Upper lobe of left lung (tissue), 4 donors: ENCODE measurements around the gene ADAM15.

Source experiments
- CTCF ChIP-seq, 6 experiments: fragments of 450-650 bp in 4 of 6; fragments of 200-600 bp in 2 of 6; sonication (generic) in 2 of 6; IDR thresholded peaks; one replicate each; pipeline ENCODE4 v1.5.1; 2016 to 2019; ENCODE audit warnings: antibody characterized with exemption in 6 of 6
- POLR2A ChIP-seq, 4 donors: fragments of 450-650 bp; IDR thresholded peaks; one replicate each; pipeline ENCODE4 v1.5.1; 2016 to 2017; ENCODE audit warnings: antibody characterized with exemption in 4 of 4, mild to moderate bottlenecking in 2 of 4
- POLR2AphosphoS5 ChIP-seq, 2 donors: sonication (generic); formaldehyde crosslinking; IDR thresholded peaks; one replicate each; pipeline ENCODE4 v1.5.1; 2017; ENCODE audit warnings: antibody characterized with exemption in 2 of 2

- no peak for TF ChIP-seq POLR2A (IDR thresholded peaks at IDR 0.05)
- TF ChIP-seq CTCF (IDR thresholded peaks at IDR 0.05) = no peak
- TF ChIP-seq POLR2AphosphoS5 (IDR thresholded peaks at IDR 0.05) = no peak
These were observed 2.5 kb downstream of the ADAM15 start for GRCh38 chr1:155053531-155054105.
